ENCODE results near the gene TDRD10.

The TDRD10 gene

GRCh38 chr1:154460695-154461260 lies 41.2 kb upstream of the TDRD10 start:
- H3K4me3 ChIP-seq (ENCODE audit: control insufficient read depth in 1 of 7, extremely low read depth in 1 of 7, insufficient read depth in 4 of 7, low read depth in 2 of 7, low read length in 6 of 7), result no peak overlapping the region
- WGBS (ENCODE audit: insufficient coverage), result 58% methylated on average over 10 of the region's 15 CpGs
- H3K9me3 ChIP-seq (ENCODE audit: control extremely low read depth in 1 of 5, control insufficient read depth in 4 of 5, insufficient read depth in 2 of 5, low read depth in 1 of 5, low read length in 4 of 5), result no peaks in the 10 kb centered on the region
- H3K36me3 ChIP-seq (ENCODE audit: control insufficient read depth in 4 of 4, insufficient read depth in 4 of 4, low read length in 3 of 4), result peaks cover 4 to 14% (median 10%) of the 10 kb centered on the region in 4 experiments
- H3K4me1 ChIP-seq (ENCODE audit: control extremely low read depth in 1 of 4, control insufficient read depth in 4 of 4, insufficient read depth in 4 of 4, low read length in 3 of 4), result peaks cover 1 to 36% (median 30%) of the 10 kb centered on the region in 4 experiments
- DNase-seq, result no peak
- H3K27me3 ChIP-seq (replicated peaks in 2 of 5; ENCODE audit: control insufficient read depth in 4 of 5, insufficient read depth in 5 of 5, low read length in 4 of 5), result no peaks in the 10 kb centered on the region
- CTCF ChIA-PET, result interaction anchor here (1.0 to 1.7 kb wide), 3 partner anchors 14 to 86 kb away, joined by 3 to 5 read pairs (median 5); no protein-coding TSS in a partner anchor
- POLR2A ChIA-PET, result no interaction called here
- no peak overlapping the region for H3K27ac ChIP-seq (ENCODE audit: insufficient read depth in 1 of 2, low read depth in 1 of 2, low read length in 2 of 2, poor library complexity in 1 of 2, severe bottlenecking in 2 of 2)

- no peaks in the 10 kb centered on the region for H3K9me3 ChIP-seq (ENCODE audit: control extremely low read depth in 1 of 5, control insufficient read depth in 4 of 5, insufficient read depth in 2 of 5, low read depth in 1 of 5, low read length in 4 of 5)
- POLR2A ChIA-PET, result interaction anchor here (0.7 kb wide), 1 partner anchor 92 kb away, joined by 3 read pairs; no protein-coding TSS in a partner anchor
- 0% methylated on average over 3 of the region's 4 CpGs for WGBS (ENCODE audit: insufficient coverage)
- peak overlapping the region; percentile 43 to 69 for H3K27ac ChIP-seq (ENCODE audit: insufficient read depth in 1 of 2, low read depth in 1 of 2, low read length in 2 of 2, poor library complexity in 1 of 2, severe bottlenecking in 2 of 2)
- peaks cover 8 to 61% (median 50%) of the 10 kb centered on the region in 4 experiments for H3K4me1 ChIP-seq (ENCODE audit: control extremely low read depth in 1 of 4, control insufficient read depth in 4 of 4, insufficient read depth in 4 of 4, low read length in 3 of 4)
- no peaks in the 10 kb centered on the region for H3K27me3 ChIP-seq (replicated peaks in 2 of 5; ENCODE audit: control insufficient read depth in 4 of 5, insufficient read depth in 5 of 5, low read length in 4 of 5)
- H3K4me3 ChIP-seq (ENCODE audit: control insufficient read depth in 1 of 7, extremely low read depth in 1 of 7, insufficient read depth in 4 of 7, low read depth in 2 of 7, low read length in 6 of 7), result peak overlapping the region in 5 of 7 experiments; percentile 0 to 59 (median 36)
- peak in 2 of 3 donors; percentile 78 to 80 for DNase-seq
- CTCF ChIA-PET, result interaction anchor here (0.6 to 2.5 kb wide), 8 partner anchors 9 to 119 kb away, joined by 3 to 11 read pairs (median 4); no protein-coding TSS in a partner anchor
- peaks cover 0 to 9% (median 5%) of the 10 kb centered on the region in 4 experiments for H3K36me3 ChIP-seq (ENCODE audit: control insufficient read depth in 4 of 4, insufficient read depth in 4 of 4, low read length in 3 of 4)
These were observed 38.5 kb upstream of the TDRD10 start for GRCh38 chr1:154463512-154463990.

GRCh38 chr1:154465621-154466195 lies 36.3 kb upstream of the TDRD10 start:
- Histone ChIP-seq H3K9me3 (ENCODE audit: control extremely low read depth in 1 of 5, control insufficient read depth in 4 of 5, insufficient read depth in 2 of 5, low read depth in 1 of 5, low read length in 4 of 5) (no peaks in the 10 kb centered on the region), H3K27me3 (replicated peaks in 2 of 5; ENCODE audit: control insufficient read depth in 4 of 5, insufficient read depth in 5 of 5, low read length in 4 of 5) (no peaks in the 10 kb centered on the region), H3K4me3 (ENCODE audit: control insufficient read depth in 1 of 7, extremely low read depth in 1 of 7, insufficient read depth in 4 of 7, low read depth in 2 of 7, low read length in 6 of 7) (peak overlapping the region in 2 of 7 experiments; percentile 12 to 37), H3K36me3 (ENCODE audit: control insufficient read depth in 4 of 4, insufficient read depth in 4 of 4, low read length in 3 of 4) (peaks cover 0 to 9% (median 5%) of the 10 kb centered on the region in 4 experiments), H3K27ac (ENCODE audit: insufficient read depth in 1 of 2, low read depth in 1 of 2, low read length in 2 of 2, poor library complexity in 1 of 2, severe bottlenecking in 2 of 2) (peak overlapping the region; percentile 79 to 92), H3K4me1 (ENCODE audit: control extremely low read depth in 1 of 4, control insufficient read depth in 4 of 4, insufficient read depth in 4 of 4, low read length in 3 of 4) (peaks cover 8 to 64% (median 50%) of the 10 kb centered on the region in 4 experiments)
- CTCF ChIA-PET, result interaction anchor here (0.8 to 4.8 kb wide), 13 partner anchors 10 to 610 kb away, joined by 3 to 34 read pairs (median 4); no protein-coding TSS in a partner anchor
- 90% methylated on average over 2 of the region's 8 CpGs for WGBS (ENCODE audit: insufficient coverage)
- peak in 2 of 3 donors; percentile 54 to 61 for DNase-seq
- POLR2A ChIA-PET, result interaction anchor here (0.6 to 1.5 kb wide), 5 partner anchors 18 to 283 kb away, joined by 3 to 4 read pairs (median 3); no protein-coding TSS in a partner anchor

- POLR2A ChIA-PET, result interaction anchor here (0.7 to 1.5 kb wide), 3 partner anchors 18 to 283 kb away, joined by 3 read pairs; no protein-coding TSS in a partner anchor
- peak; percentile 60 to 88 (median 82) for DNase-seq
- Histone ChIP-seq H3K4me3 (ENCODE audit: control insufficient read depth in 1 of 7, extremely low read depth in 1 of 7, insufficient read depth in 4 of 7, low read depth in 2 of 7, low read length in 6 of 7) (peak overlapping the region in 3 of 7 experiments; percentile 2 to 37 (median 12)), H3K4me1 (ENCODE audit: control extremely low read depth in 1 of 4, control insufficient read depth in 4 of 4, insufficient read depth in 4 of 4, low read length in 3 of 4) (peaks cover 8 to 62% (median 50%) of the 10 kb centered on the region in 4 experiments), H3K9me3 (ENCODE audit: control extremely low read depth in 1 of 5, control insufficient read depth in 4 of 5, insufficient read depth in 2 of 5, low read depth in 1 of 5, low read length in 4 of 5) (no peaks in the 10 kb centered on the region), H3K27ac (ENCODE audit: insufficient read depth in 1 of 2, low read depth in 1 of 2, low read length in 2 of 2, poor library complexity in 1 of 2, severe bottlenecking in 2 of 2) (peak overlapping the region; percentile 79 to 92), H3K36me3 (ENCODE audit: control insufficient read depth in 4 of 4, insufficient read depth in 4 of 4, low read length in 3 of 4) (peaks cover 0 to 9% (median 5%) of the 10 kb centered on the region in 4 experiments), H3K27me3 (replicated peaks in 2 of 5; ENCODE audit: control insufficient read depth in 4 of 5, insufficient read depth in 5 of 5, low read length in 4 of 5) (no peaks in the 10 kb centered on the region)
- CTCF ChIA-PET, result interaction anchor here (1.1 to 4.8 kb wide), 9 partner anchors 9 to 117 kb away, joined by 3 to 34 read pairs (median 5); no protein-coding TSS in a partner anchor
- WGBS (ENCODE audit: insufficient coverage), result 35% methylated on average over 2 of the region's 3 CpGs
These were observed 35.8 kb upstream of the TDRD10 start for GRCh38 chr1:154466206-154466605.

- no peaks in the 10 kb centered on the region for H3K27me3 ChIP-seq (replicated peaks in 2 of 5; ENCODE audit: control insufficient read depth in 4 of 5, insufficient read depth in 5 of 5, low read length in 4 of 5)
- no peaks in the 10 kb centered on the region for H3K9me3 ChIP-seq (ENCODE audit: control extremely low read depth in 1 of 5, control insufficient read depth in 4 of 5, insufficient read depth in 2 of 5, low read depth in 1 of 5, low read length in 4 of 5)
- H3K4me3 ChIP-seq (ENCODE audit: control insufficient read depth in 1 of 7, extremely low read depth in 1 of 7, insufficient read depth in 4 of 7, low read depth in 2 of 7, low read length in 6 of 7), result peak overlapping the region in 2 of 7 experiments; percentile 11 to 12
- H3K36me3 ChIP-seq (ENCODE audit: control insufficient read depth in 4 of 4, insufficient read depth in 4 of 4, low read length in 3 of 4), result peaks cover 0 to 9% (median 5%) of the 10 kb centered on the region in 4 experiments
- POLR2A ChIA-PET, result interaction anchor here (1.5 kb wide), 1 partner anchor 19 kb away, joined by 3 read pairs; no protein-coding TSS in a partner anchor
- peak overlapping the region; percentile 79 to 92 for H3K27ac ChIP-seq (ENCODE audit: insufficient read depth in 1 of 2, low read depth in 1 of 2, low read length in 2 of 2, poor library complexity in 1 of 2, severe bottlenecking in 2 of 2)
- peak in 2 of 3 donors; percentile 70 to 75 for DNase-seq
- H3K4me1 ChIP-seq (ENCODE audit: control extremely low read depth in 1 of 4, control insufficient read depth in 4 of 4, insufficient read depth in 4 of 4, low read length in 3 of 4), result peaks cover 8 to 61% (median 50%) of the 10 kb centered on the region in 4 experiments
- 0% methylated on average over 2 of the region's 8 CpGs for WGBS (ENCODE audit: insufficient coverage)
- CTCF ChIA-PET, result interaction anchor here (0.5 to 4.8 kb wide), 8 partner anchors 9 to 831 kb away, joined by 3 to 34 read pairs (median 4); no protein-coding TSS in a partner anchor
These were observed 35.0 kb upstream of the TDRD10 start for GRCh38 chr1:154466921-154467417.

- POLR2A ChIA-PET, result no interaction called here
- H3K27ac ChIP-seq (ENCODE audit: insufficient read depth in 1 of 2, low read depth in 1 of 2, low read length in 2 of 2, poor library complexity in 1 of 2, severe bottlenecking in 2 of 2), result peak overlapping the region; percentile 79 to 92
These were observed 34.5 kb upstream of the TDRD10 start for GRCh38 chr1:154467434-154468102.

More at GRCh38 chr1:154467434-154468102, 34.5 kb upstream of the TDRD10 start:
- CTCF ChIA-PET, result interaction anchor here (0.7 to 4.8 kb wide), 9 partner anchors 8 to 121 kb away, joined by 3 to 34 read pairs (median 4); no protein-coding TSS in a partner anchor
- WGBS (ENCODE audit: insufficient coverage), result 83% methylated on average over 5 of the region's 11 CpGs
- H3K27me3 ChIP-seq (replicated peaks in 2 of 5; ENCODE audit: control insufficient read depth in 4 of 5, insufficient read depth in 5 of 5, low read length in 4 of 5), result no peaks in the 10 kb centered on the region
- H3K9me3 ChIP-seq (ENCODE audit: control extremely low read depth in 1 of 5, control insufficient read depth in 4 of 5, insufficient read depth in 2 of 5, low read depth in 1 of 5, low read length in 4 of 5), result no peaks in the 10 kb centered on the region
- peaks cover 8 to 55% (median 49%) of the 10 kb centered on the region in 4 experiments for H3K4me1 ChIP-seq (ENCODE audit: control extremely low read depth in 1 of 4, control insufficient read depth in 4 of 4, insufficient read depth in 4 of 4, low read length in 3 of 4)
- DNase-seq, result peak in 1 of 3 donors; percentile 18
- H3K36me3 ChIP-seq (ENCODE audit: control insufficient read depth in 4 of 4, insufficient read depth in 4 of 4, low read length in 3 of 4), result peaks cover 0 to 9% (median 5%) of the 10 kb centered on the region in 4 experiments
- no peak overlapping the region for H3K4me3 ChIP-seq (ENCODE audit: control insufficient read depth in 1 of 7, extremely low read depth in 1 of 7, insufficient read depth in 4 of 7, low read depth in 2 of 7, low read length in 6 of 7)

All from common myeloid progenitor, CD34-positive (primary cell).